Mammary epithelial cell (primary cell): ENCODE results near the gene BRIP1.

Experiments
- CTCF ChIP-seq, 2 donors: IDR thresholded peaks in 1 of 2; conservative IDR thresholded peaks in 1 of 2; 2 replicates each; pipeline ENCODE4 v1.5.1; 2011 to 2012; ENCODE audit warnings: inconsistent platforms in 2 of 2, low read length in 2 of 2, mild to moderate bottlenecking in 2 of 2, control low read depth in 1 of 2, low read depth in 1 of 2; ENCODE audit not compliant: insufficient read depth in 1 of 2; ENCODE audit errors: extremely low read depth in 1 of 2
- EZH2 ChIP-seq: IDR thresholded peaks from 2 replicates; pipeline ENCODE4 v1.6.1; 2012; ENCODE audit warnings: low read length, inconsistent platforms, borderline replicate concordance

GRCh38 chr17:61718022-61718421 is 145.3 kb downstream of the BRIP1 start:
- TF ChIP-seq CTCF (conservative IDR thresholded peaks at IDR 0.05 in 1 of 2, IDR thresholded peaks at IDR 0.05 in 1 of 2; ENCODE audit: extremely low read depth in 1 of 2, insufficient read depth in 1 of 2, low read depth in 1 of 2, low read length in 2 of 2) (no peak), EZH2 (no peak)
